Measurements from ENCODE around the gene HCN1. TPM values are rescaled to one million over a fixed set of nuclear protein-coding genes. Genes with fewer than 3 reads are reported as not detected.

HCN1 gene
- total and polyA plus RNA-seq, 2 of the 8 experiments (the other 6 are each of a cell fraction or from before 2014, with no cell fraction given) = 1.1 to 6.7 TPM

GRCh38 chr5:45491368-45491767 is 204.8 kb downstream of the HCN1 start:
- no peaks in the 10 kb centered on the region for H3K27me3 ChIP-seq (replicated peaks in 1 of 4; ENCODE audit: control insufficient read depth in 3 of 4, extremely low read depth in 1 of 4, insufficient read depth in 3 of 4, low read length in 3 of 4)
- no peak overlapping the region for H3K14ac ChIP-seq (ENCODE audit: insufficient read length)
- 95% methylated on average over 3 of the region's 3 CpGs; no CpG with 5 or more reads in 1 of the 2 experiments for WGBS, 2 experiments (ENCODE audit: extremely low coverage in 1 of 2, insufficient coverage in 1 of 2, insufficient read length in 1 of 2, insufficient replicate concordance in 2 of 2, low coverage in 1 of 2, low lambda C conversion rate in 2 of 2, missing lambda C conversion rate in 1 of 2)
- H3K23me2 ChIP-seq (ENCODE audit: low read depth, low read length) = no peaks in the 10 kb centered on the region
- H3K4me3 ChIP-seq (ENCODE audit: extremely low read depth in 1 of 4, insufficient read depth in 2 of 4, low read depth in 3 of 4, low read length in 4 of 4) = no peak overlapping the region
- ChIA-PET CTCF (ENCODE audit: partially characterized antibody) (no interaction called here), POLR2A (ENCODE audit: partially characterized antibody) (no interaction called here)
- no peak overlapping the region for H4K8ac ChIP-seq (ENCODE audit: extremely low read depth, insufficient read depth, low read length)
- no peak overlapping the region for H3K9ac ChIP-seq (replicated peaks in 1 of 4; ENCODE audit: extremely low read depth in 1 of 4, low read depth in 3 of 4, low read length in 3 of 4)
- H3K79me1 ChIP-seq (ENCODE audit: low read depth, low read length) = no peaks in the 10 kb centered on the region
- no peak overlapping the region for H3K4ac ChIP-seq (replicated peaks; ENCODE audit: insufficient read length, low read depth, low read length)
- no peak overlapping the region for H3K56ac ChIP-seq (replicated peaks; ENCODE audit: insufficient read length, low read depth, low read length)
- H2BK20ac ChIP-seq (ENCODE audit: low read length) = no peak overlapping the region
- H3K79me2 ChIP-seq (ENCODE audit: control insufficient read depth in 1 of 2, insufficient read depth in 2 of 2, low read length in 2 of 2) = no peaks in the 10 kb centered on the region
- H3K36me3 ChIP-seq (ENCODE audit: control insufficient read depth in 2 of 4, insufficient read depth in 4 of 4, low read length in 3 of 4) = no peaks in the 10 kb centered on the region
- no peaks in the 10 kb centered on the region for H3K9me3 ChIP-seq (ENCODE audit: insufficient read depth in 2 of 2, low read depth in 1 of 2, low read length in 1 of 2)
- H2BK12ac ChIP-seq (ENCODE audit: low read depth, low read length) = no peak overlapping the region
- no peak overlapping the region for H4K5ac ChIP-seq (ENCODE audit: insufficient read length, low read depth, low read length)
- H3K4me2 ChIP-seq (ENCODE audit: insufficient read depth in 1 of 2, low read depth in 2 of 2, low read length in 2 of 2) = no peak overlapping the region
- H3K18ac ChIP-seq (ENCODE audit: extremely low read depth, low read length) = no peak overlapping the region
- H2BK15ac ChIP-seq (ENCODE audit: low read length) = no peak overlapping the region
- no peak overlapping the region for H3K23ac ChIP-seq (ENCODE audit: insufficient read length)
- FAIRE-seq = no peak
- no peak overlapping the region for H3K27ac ChIP-seq (ENCODE audit: low read depth, low read length)
- no peak overlapping the region for H2BK120ac ChIP-seq (replicated peaks; ENCODE audit: low read depth, low read length)
- H2AFZ ChIP-seq (ENCODE audit: low read length) = no peak overlapping the region
- H2AK5ac ChIP-seq (ENCODE audit: low read depth, low read length) = no peak overlapping the region
- H3K4me1 ChIP-seq (replicated peaks in 1 of 4; ENCODE audit: control insufficient read depth in 3 of 4, insufficient read depth in 4 of 4, low read length in 3 of 4) = no peaks in the 10 kb centered on the region
- no peak overlapping the region for H2BK5ac ChIP-seq (ENCODE audit: low read depth, low read length)
- H4K20me1 ChIP-seq (replicated peaks in 1 of 2; ENCODE audit: control insufficient read depth in 1 of 2, insufficient read depth in 2 of 2, low read length in 2 of 2) = no peaks in the 10 kb centered on the region
- no peak for DNase-seq (ENCODE audit: low read depth in 1 of 2, low spot score in 2 of 2)
- no peak overlapping the region for H4K91ac ChIP-seq (replicated peaks; ENCODE audit: insufficient read length, low read length)
- no peak for TF ChIP-seq EGR1 (IDR thresholded peaks at IDR 0.05; ENCODE audit: borderline replicate concordance, low read depth, low read length)
- TF ChIP-seq, protein P1, sequence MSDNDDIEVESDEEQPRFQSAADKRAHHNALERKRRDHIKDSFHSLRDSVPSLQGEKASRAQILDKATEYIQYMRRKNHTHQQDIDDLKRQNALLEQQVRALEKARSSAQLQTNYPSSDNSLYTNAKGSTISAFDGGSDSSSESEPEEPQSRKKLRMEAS (IDR thresholded peaks at IDR 0.05) = no peak
- TF ChIP-seq, protein P2, sequence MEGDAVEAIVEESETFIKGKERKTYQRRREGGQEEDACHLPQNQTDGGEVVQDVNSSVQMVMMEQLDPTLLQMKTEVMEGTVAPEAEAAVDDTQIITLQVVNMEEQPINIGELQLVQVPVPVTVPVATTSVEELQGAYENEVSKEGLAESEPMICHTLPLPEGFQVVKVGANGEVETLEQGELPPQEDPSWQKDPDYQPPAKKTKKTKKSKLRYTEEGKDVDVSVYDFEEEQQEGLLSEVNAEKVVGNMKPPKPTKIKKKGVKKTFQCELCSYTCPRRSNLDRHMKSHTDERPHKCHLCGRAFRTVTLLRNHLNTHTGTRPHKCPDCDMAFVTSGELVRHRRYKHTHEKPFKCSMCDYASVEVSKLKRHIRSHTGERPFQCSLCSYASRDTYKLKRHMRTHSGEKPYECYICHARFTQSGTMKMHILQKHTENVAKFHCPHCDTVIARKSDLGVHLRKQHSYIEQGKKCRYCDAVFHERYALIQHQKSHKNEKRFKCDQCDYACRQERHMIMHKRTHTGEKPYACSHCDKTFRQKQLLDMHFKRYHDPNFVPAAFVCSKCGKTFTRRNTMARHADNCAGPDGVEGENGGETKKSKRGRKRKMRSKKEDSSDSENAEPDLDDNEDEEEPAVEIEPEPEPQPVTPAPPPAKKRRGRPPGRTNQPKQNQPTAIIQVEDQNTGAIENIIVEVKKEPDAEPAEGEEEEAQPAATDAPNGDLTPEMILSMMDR (IDR thresholded peaks at IDR 0.05; ENCODE audit: control extremely low read depth in 1 of 3, insufficient read depth in 1 of 3, low read depth in 1 of 3, low read length in 3 of 3) = no peak
- no peak for TF ChIP-seq ATF2 (IDR thresholded peaks at IDR 0.05; ENCODE audit: low read length)

All from H1 (cell line).